DMS153 treated with DMSO at 0.1 percent for 48 hours (cell line): Measurements from ENCODE around the gene DCHS2.

Source experiments
- DNase-seq: peaks from one replicate; lab custom pipeline; 2025; ENCODE audit not compliant: unreplicated experiment; lab: John Stamatoyannopoulos, UW

The DCHS2 gene

DNA sequence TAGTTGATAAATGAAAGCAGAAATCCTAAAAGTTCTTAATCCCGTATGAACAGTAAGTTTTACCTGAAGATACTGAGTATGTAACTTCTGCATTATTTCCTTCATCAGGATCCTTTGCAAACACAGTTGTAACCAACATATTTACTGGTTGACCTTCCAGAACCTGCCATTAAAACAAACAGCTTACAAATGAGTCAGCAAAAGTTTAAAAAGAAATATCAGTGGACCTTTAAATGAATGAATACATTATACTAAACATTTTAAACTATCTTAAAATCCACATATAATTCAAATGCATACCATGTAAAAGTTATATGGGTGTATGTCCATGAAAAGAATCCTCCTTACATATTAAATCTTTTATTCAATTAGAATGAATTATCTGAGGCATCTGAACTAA, 163.6 kb downstream of the DCHS2 start:
- DNase-seq, result no peak

DNA sequence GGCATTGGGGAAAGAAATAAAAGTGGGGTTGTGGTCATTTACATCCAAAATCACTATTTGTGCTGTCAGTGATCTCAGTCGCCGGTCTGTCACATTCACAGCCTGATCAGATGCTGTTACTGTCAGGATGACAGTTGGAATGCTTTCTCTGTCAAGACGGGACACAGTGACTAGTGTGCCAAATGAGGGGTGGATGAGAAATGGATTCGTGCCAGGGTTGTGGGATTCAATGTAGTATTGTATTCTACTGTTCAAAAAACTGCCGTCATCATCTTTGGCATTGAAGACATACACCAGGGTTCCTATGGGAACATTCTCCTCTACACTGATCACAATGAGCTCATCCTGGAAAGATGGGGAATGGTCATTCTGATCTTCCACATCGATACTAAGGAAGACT, 171.1 kb downstream of the DCHS2 start:
- no peak for DNase-seq

DNA sequence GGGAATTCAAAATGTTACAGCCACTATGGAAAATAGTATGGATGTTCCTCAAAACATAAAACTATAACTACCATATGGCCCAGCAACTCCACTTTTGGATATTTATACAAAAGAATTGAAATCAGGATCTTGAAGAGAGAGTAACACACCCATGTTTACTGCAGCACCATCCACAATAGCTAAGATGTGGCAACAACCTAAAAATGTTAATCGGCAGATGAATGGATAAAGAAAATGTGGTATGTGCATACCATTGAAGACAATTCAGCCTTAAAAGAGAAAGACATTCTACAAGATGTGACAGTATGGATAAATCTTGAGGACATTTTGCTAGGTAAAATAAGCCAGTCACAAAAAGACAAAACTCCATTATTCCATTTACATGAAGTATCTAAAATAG, 171.9 kb downstream of the DCHS2 start:
- no peak for DNase-seq

- DNase-seq, result no peak
These were observed 174.2 kb downstream of the DCHS2 start for GRCh38 chr4:154317201-154317999.

GRCh38 chr4:154315741-154316140, 175.9 kb downstream of the DCHS2 start:
- DNase-seq, result no peak

- no peak for DNase-seq
These were observed 177.4 kb downstream of the DCHS2 start for GRCh38 chr4:154314248-154314647.

DNA sequence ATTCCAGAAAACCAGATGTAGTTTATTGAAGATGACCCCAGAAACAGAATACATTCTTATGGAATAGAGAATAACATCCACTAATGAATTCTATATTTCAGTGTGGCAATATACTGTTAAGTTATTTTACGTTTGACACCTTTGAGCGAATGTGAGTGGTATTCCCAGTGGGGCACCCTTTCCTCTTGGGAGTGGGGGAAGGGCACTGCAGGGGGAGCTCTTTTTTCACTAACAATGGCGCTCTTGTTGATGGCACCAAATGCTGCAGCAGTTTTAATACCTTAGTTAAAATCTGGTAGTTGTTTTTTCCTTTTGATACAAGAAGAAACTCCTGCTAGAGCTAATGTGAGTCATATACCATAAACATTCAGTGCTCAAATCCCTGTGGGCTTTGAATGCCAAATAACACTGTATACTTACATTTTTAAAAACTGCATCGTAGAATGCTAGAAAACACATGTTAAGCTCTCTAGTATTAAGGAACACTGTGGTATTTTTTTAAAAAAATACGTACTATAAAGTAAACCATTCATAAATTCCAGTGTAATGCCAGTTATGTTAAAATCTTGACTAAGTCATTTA, 178.5 kb downstream of the DCHS2 start:
- no peak for DNase-seq

DNA sequence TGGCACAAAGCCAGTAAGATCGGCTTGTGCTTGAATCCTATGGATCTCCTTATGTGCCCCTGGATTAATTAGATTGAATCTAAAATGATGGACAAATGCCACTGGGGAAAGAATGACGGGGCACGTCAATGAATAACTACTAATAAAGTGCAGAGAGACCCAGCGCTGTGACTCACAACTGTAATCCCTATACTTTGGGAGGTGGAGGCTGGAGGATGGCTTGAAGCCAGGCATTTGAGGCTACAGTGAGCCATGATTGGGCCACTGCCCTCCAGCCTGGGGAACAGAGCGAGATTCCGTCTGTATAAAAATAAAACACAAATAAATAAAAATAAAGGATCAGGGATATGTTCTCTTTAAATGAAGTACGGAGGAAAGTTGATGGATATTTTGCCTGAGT, 179.4 kb downstream of the DCHS2 start:
- no peak for DNase-seq

GRCh38 chr4:154310578-154310977, 181.0 kb downstream of the DCHS2 start:
- no peak for DNase-seq

DNA sequence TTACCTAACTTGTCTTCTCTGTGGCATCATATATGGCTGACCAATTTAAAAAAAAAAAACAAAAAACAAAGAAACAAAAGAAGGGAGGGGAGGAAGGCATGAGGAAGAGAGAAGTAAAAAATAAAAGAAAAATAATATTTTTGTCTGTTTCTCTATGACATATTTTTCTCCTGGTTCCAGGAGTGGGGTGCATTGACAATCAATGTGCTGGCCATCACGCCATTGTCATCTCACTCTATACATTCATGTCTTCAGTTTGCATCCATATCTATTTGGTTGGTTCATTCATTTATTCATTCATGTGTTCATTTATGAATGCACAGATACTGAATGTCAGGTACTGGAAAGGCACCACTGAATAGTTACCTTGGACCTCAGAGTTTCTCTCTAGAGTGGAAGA, 183.4 kb downstream of the DCHS2 start:
- no peak for DNase-seq

- no peak for DNase-seq
These were observed 184.1 kb downstream of the DCHS2 start for GRCh38 chr4:154307451-154307850.

DNA sequence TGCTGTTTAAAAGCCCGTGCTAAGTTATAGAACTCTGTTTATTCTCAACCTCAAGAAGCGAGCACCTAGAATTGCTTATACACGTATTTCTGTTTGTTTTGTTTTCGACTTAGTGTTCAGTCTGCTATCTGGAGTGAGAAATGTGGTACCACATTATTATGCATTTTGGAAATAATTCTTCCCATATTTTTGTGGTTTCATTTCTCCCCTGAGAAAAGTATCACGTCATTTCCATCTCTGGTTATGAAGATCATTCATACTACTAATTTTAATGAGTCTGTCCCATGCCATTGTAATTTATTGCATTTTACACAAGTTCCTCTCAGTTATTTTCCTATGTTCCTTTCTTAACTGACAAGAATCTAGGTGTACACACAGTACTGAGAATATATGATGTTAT, 186.0 kb downstream of the DCHS2 start:
- DNase-seq, result no peak

- DNase-seq, result no peak
These were observed 186.9 kb downstream of the DCHS2 start for GRCh38 chr4:154304679-154305078.

GRCh38 chr4:154294652-154295350, 196.8 kb downstream of the DCHS2 start:
- no peak for DNase-seq

DNA sequence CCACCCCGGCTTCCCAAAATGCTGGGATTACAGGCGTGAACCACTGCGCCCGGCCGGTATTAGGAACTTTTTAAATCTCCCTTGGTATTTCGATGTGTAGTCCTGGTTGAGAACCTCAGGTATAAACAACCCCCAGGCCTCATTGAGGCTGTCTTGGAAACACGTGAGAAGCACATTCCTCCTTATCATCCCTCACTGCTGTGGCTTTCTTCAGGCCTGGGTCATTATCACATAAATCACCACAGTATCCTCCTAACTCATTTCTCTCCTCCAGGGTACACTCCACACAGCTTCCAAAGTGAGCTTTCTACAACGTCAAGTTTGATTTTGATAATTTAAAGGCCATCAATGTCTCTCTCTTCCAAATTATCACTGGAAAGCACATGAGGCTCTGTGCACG, 198.2 kb downstream of the DCHS2 start:
- no peak for DNase-seq

DNA sequence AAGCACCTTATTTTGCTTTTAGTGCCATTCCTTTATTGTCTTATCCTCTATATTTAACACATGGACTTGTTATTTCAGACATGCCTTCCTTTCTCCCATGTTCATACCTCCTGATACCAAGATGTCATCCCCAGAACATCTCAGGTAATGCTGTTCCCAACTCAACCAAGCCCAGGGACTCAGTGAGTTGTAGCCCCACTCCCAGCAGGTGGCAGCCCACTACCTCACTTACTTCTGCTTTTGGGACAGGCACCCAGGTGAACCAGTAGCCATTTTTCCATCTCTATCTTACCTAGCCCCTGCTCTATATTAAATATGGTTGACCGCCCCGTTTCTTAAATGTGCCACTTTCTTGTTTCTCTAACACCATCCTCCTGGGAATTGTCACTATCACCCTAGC, 199.0 kb downstream of the DCHS2 start:
- DNase-seq, result no peak

DNA sequence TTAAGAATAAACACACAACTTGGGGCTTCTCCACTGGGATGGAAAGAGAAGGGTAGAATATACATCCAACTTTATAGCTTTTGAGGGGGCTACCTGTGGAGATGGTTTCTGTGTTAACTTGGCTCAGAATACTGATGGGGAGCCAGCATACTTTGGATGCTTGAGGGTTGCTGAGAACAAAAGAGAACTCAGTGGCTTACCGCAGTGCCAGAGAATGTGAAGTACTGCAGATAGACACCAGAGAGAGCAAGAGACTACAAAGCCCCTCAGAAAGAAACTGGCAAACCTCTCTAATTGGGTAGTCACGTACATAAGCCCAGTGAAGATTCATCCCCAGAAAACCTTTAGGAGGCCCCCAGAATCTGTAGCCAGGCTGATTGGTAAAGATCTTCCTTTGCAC, 214.4 kb downstream of the DCHS2 start:
- no peak for DNase-seq

DNA sequence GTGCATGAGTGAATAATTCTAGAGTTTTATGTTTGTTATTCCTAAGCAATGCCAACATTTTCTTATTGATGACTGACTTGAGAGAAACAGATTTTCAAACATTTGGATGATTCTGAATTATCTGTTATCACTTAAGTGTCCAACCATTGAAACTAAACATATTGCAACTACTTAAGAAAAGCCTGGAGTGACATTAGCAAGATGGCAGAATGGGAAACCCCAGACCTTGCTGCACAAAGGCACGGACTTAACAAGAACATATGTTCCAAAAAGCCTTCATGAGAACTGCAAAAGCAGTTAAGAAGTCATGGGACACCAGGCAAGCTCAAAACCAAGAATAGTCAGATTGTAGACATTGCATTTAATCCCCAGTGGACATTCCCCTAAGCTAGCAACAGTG, 215.1 kb downstream of the DCHS2 start:
- DNase-seq, result no peak

GRCh38 chr4:154254999-154255398, 236.6 kb downstream of the DCHS2 start:
- no peak for DNase-seq

GRCh38 chr4:154234576-154234975, 257.0 kb downstream of the DCHS2 start:
- DNase-seq, result no peak

GRCh38 chr4:154231806-154232478, 259.7 kb downstream of the DCHS2 start:
- no peak for DNase-seq

- DNase-seq, result no peak
These were observed 260.9 kb downstream of the DCHS2 start for GRCh38 chr4:154230723-154231122.
